ENCODE results near the gene GET3. TPM values are rescaled to one million over a fixed set of nuclear protein-coding genes. Genes with fewer than 3 reads are reported as not detected.
A peak's percentile ranks its signal among the peaks of the same experiment; 100 is the strongest.

The GET3 gene
- total and polyA plus RNA-seq, 2 of the 4 experiments (the other 2 are of a cell fraction): 129 to 152 TPM

GRCh38 chr19:12695514-12695913, 41.8 kb upstream of the GET3 start:
- peak overlapping the region; percentile 90 for H3K4me2 ChIP-seq (ENCODE audit: low read depth, low read length)
- no peaks in the 10 kb centered on the region; the same call in 1 of the 2 replicates for H4K20me1 ChIP-seq (ENCODE audit: insufficient read depth, low read length)
- no peak overlapping the region; a peak in 1 of 4 replicates for H4K8ac ChIP-seq (ENCODE audit: low read depth in 2 of 2, low read length in 2 of 2)
- H3K9ac ChIP-seq (ENCODE audit: low read depth, low read length): no peak overlapping the region; the same call in 1 of the 2 replicates
- no peak overlapping the region for H3K23ac ChIP-seq (ENCODE audit: low read depth, low read length)
- H4K5ac ChIP-seq (ENCODE audit: low read depth, low read length): no peak overlapping the region
- ATAC-seq (ENCODE audit: low read depth) (no peak), DNase-seq (no peak)
- H3K27ac ChIP-seq (ENCODE audit: insufficient read depth, low read length): no peak overlapping the region
- no peak overlapping the region for H2BK15ac ChIP-seq (ENCODE audit: low read depth, low read length)
- no peak overlapping the region for H4K91ac ChIP-seq (ENCODE audit: insufficient read depth, low read depth, low read length)
- H3K14ac ChIP-seq (replicated peaks; ENCODE audit: low read depth, low read length): no peak overlapping the region
- no peak overlapping the region for H2BK120ac ChIP-seq (ENCODE audit: low read depth, low read length)
- WGBS, 2 experiments (ENCODE audit: extremely low coverage in 2 of 2, insufficient read length in 1 of 2): 88% methylated on average over 1 of the region's 1 CpG; no CpG with 5 or more reads in 1 of the 2 experiments
- no peaks in the 10 kb centered on the region for H3K9me3 ChIP-seq (ENCODE audit: control insufficient read depth, insufficient read depth, low read length)
- no peak overlapping the region for H3K56ac ChIP-seq (ENCODE audit: extremely low read depth, insufficient read depth, low read length)
- no peaks in the 10 kb centered on the region for H3K27me3 ChIP-seq (ENCODE audit: control insufficient read depth, insufficient read depth, low read length)
- POLR2A ChIA-PET (ENCODE audit: unreplicated experiment): interaction anchor here (0.8 kb wide), 1 partner anchor 85 kb away, joined by 3 read pairs; the partner anchor contains the start of genes ZNF490 and ZNF791
- H3K36me3 ChIP-seq (ENCODE audit: control insufficient read depth, insufficient read depth, low read length): peaks cover 16% of the 10 kb centered on the region
- no peak overlapping the region for H3K18ac ChIP-seq (ENCODE audit: low read depth, low read length)
- H2BK20ac ChIP-seq (ENCODE audit: low read depth, low read length): no peak overlapping the region
- no peaks in the 10 kb centered on the region; the same call in 1 of the 2 replicates for H3K9me1 ChIP-seq (ENCODE audit: insufficient read depth, low read length)
- BruUV-seq (replicated peaks): no TSS peak
- CTCF ChIA-PET: no interaction called here
- H2AK5ac ChIP-seq (ENCODE audit: low read depth, low read length): no peak overlapping the region
- dilution Hi-C loops (cut with HindIII; ENCODE audit: low sequenced_read_pairs, unreplicated experiment): no loop called here
- H2AK9ac ChIP-seq (replicated peaks; ENCODE audit: low read depth, low read length, poor library complexity): peak overlapping the region; percentile 89
- peak overlapping the region; percentile 48 for H2AFZ ChIP-seq (replicated peaks; ENCODE audit: low read length, poor library complexity)
- peak overlapping the region; percentile 26; the same call in 1 of the 2 replicates for H3K4me3 ChIP-seq (ENCODE audit: insufficient read depth, low read depth, low read length)
- intact Hi-C loops (cut with micrococcal nuclease): no loop called here
- TF ChIP-seq MAFK (IDR thresholded peaks at IDR 0.05; ENCODE audit: low read depth, low read length) (no peak), CEBPB (IDR thresholded peaks at IDR 0.05; ENCODE audit: low read depth, low read length) (no peak), POLR2A (IDR thresholded peaks at IDR 0.05; ENCODE audit: low read depth, low read length) (no peak), CTCF (conservative IDR thresholded peaks at IDR 0.05; ENCODE audit: low read depth, low read length) (no peak), FOS (IDR thresholded peaks at IDR 0.05; ENCODE audit: low read depth, low read length) (no peak), BHLHE40 (IDR thresholded peaks at IDR 0.05; ENCODE audit: low read depth, low read length) (no peak), SMC3 (IDR thresholded peaks at IDR 0.05; ENCODE audit: low read depth, low read length) (no peak), NFE2L2 (IDR thresholded peaks at IDR 0.05; ENCODE audit: low read depth, low read length) (no peak), MAZ (IDR thresholded peaks at IDR 0.05; ENCODE audit: borderline replicate concordance, low read depth, low read length) (no peak), RFX5 (IDR thresholded peaks at IDR 0.05; ENCODE audit: low read depth, low read length) (no peak), ELK1 (IDR thresholded peaks at IDR 0.05; ENCODE audit: borderline replicate concordance, low read depth, low read length) (no peak), RAD21 (IDR thresholded peaks at IDR 0.05; ENCODE audit: low read length) (no peak), MXI1 (IDR thresholded peaks at IDR 0.05; ENCODE audit: borderline replicate concordance, low read depth, low read length) (no peak), CHD1 (IDR thresholded peaks at IDR 0.05; ENCODE audit: low read depth, low read length) (no peak), USF2 (IDR thresholded peaks at IDR 0.05; ENCODE audit: low read depth, low read length) (no peak), RCOR1 (IDR thresholded peaks at IDR 0.05; ENCODE audit: insufficient replicate concordance, low read length) (no peak)
- in situ Hi-C loops (cut with MboI; ENCODE audit: low sequenced_read_pairs): no loop called here
- H3K4ac ChIP-seq (ENCODE audit: low read depth, low read length): no peak overlapping the region
- H3K4me1 ChIP-seq (ENCODE audit: control insufficient read depth, insufficient read depth, low read length): peaks cover 2% of the 10 kb centered on the region; the same call in 1 of the 2 replicates
- H2BK5ac ChIP-seq (ENCODE audit: low read depth, low read length, poor library complexity, severe bottlenecking): no peak overlapping the region
- peaks cover 7 to 27% of the 10 kb centered on the region in 2 experiments for H3K79me1 ChIP-seq (ENCODE audit: low read depth in 1 of 2, low read length in 2 of 2)
